ENCODE measurements around the gene MBD5. TPM values are rescaled to one million over a fixed set of nuclear protein-coding genes. Genes with fewer than 3 reads are reported as not detected.

MBD5 gene
- polyA plus RNA-seq, 1 donor (not counting 4 experiments of a cell fraction or from before 2014, with no cell fraction given): 20.1 TPM

GRCh38 chr2:148479398-148479797 is 458.5 kb downstream of the MBD5 start:
- DNase-seq (ENCODE audit: low read depth, low spot score) (no peak), FAIRE-seq (no peak)
- Histone ChIP-seq H2AFZ (ENCODE audit: control insufficient read depth, low read length) (no peak overlapping the region), H3K36me3 (ENCODE audit: control insufficient read depth in 2 of 2, extremely low read depth in 1 of 2, insufficient read depth in 2 of 2, low read length in 2 of 2) (no peaks in the 10 kb centered on the region), H3K4me3 (ENCODE audit: control insufficient read depth in 2 of 3, extremely low read depth in 1 of 3, insufficient read depth in 2 of 3, low read depth in 1 of 3, low read length in 3 of 3) (no peak overlapping the region), H3K9me1 (ENCODE audit: control insufficient read depth, extremely low read depth, insufficient read depth, low read length) (no peaks in the 10 kb centered on the region), H4K20me1 (ENCODE audit: control insufficient read depth, extremely low read depth, insufficient read depth, low read length) (no peaks in the 10 kb centered on the region), H3K9me3 (ENCODE audit: control insufficient read depth, low read depth, low read length) (no peaks in the 10 kb centered on the region), H3K79me2 (ENCODE audit: control insufficient read depth, insufficient read depth, low read length) (no peaks in the 10 kb centered on the region), H3K4me2 (ENCODE audit: control insufficient read depth, extremely low read depth, insufficient read depth, low read depth, low read length) (no peak overlapping the region), H3K9ac (ENCODE audit: control insufficient read depth, extremely low read depth, insufficient read depth, low read length) (no peak overlapping the region), H3K27ac (ENCODE audit: control insufficient read depth, insufficient read depth, low read length) (no peak overlapping the region), H3K27me3 (ENCODE audit: control insufficient read depth, extremely low read depth, insufficient read depth, low read length) (peaks cover 3% of the 10 kb centered on the region), H3K4me1 (ENCODE audit: control insufficient read depth, extremely low read depth, insufficient read depth, low read length) (no peaks in the 10 kb centered on the region)
- TF ChIP-seq EZH2 (IDR thresholded peaks at IDR 0.05; ENCODE audit: low read length): no peak
- TF ChIP-seq CTCF (optimal IDR thresholded peaks at IDR 0.05 in 1 of 3, IDR thresholded peaks at IDR 0.05 in 1 of 3, conservative IDR thresholded peaks at IDR 0.05 in 1 of 3; ENCODE audit: extremely low read depth in 1 of 3, insufficient read depth in 2 of 3, low read length in 3 of 3): no peak
- dilution Hi-C loops (cut with MboI; ENCODE audit: extremely low pct_ligation_motif_present, low sequenced_read_pairs): no loop called here

GRCh38 chr2:148483665-148484064 is 462.8 kb downstream of the MBD5 start:
- no peak for FAIRE-seq
- dilution Hi-C loops (cut with MboI; ENCODE audit: extremely low pct_ligation_motif_present, low sequenced_read_pairs): no loop called here
- Histone ChIP-seq H3K36me3 (ENCODE audit: control insufficient read depth in 2 of 2, extremely low read depth in 1 of 2, insufficient read depth in 2 of 2, low read length in 2 of 2) (no peaks in the 10 kb centered on the region), H3K9me3 (ENCODE audit: control insufficient read depth, low read depth, low read length) (no peaks in the 10 kb centered on the region), H3K4me3 (ENCODE audit: control insufficient read depth in 2 of 3, extremely low read depth in 1 of 3, insufficient read depth in 2 of 3, low read depth in 1 of 3, low read length in 3 of 3) (no peak overlapping the region), H3K4me1 (ENCODE audit: control insufficient read depth, extremely low read depth, insufficient read depth, low read length) (no peaks in the 10 kb centered on the region), H3K27me3 (ENCODE audit: control insufficient read depth, extremely low read depth, insufficient read depth, low read length) (peaks cover 3% of the 10 kb centered on the region), H4K20me1 (ENCODE audit: control insufficient read depth, extremely low read depth, insufficient read depth, low read length) (no peaks in the 10 kb centered on the region), H3K27ac (ENCODE audit: control insufficient read depth, insufficient read depth, low read length) (no peak overlapping the region), H3K9ac (ENCODE audit: control insufficient read depth, extremely low read depth, insufficient read depth, low read length) (no peak overlapping the region), H2AFZ (ENCODE audit: control insufficient read depth, low read length) (no peak overlapping the region), H3K79me2 (ENCODE audit: control insufficient read depth, insufficient read depth, low read length) (no peaks in the 10 kb centered on the region), H3K4me2 (ENCODE audit: control insufficient read depth, extremely low read depth, insufficient read depth, low read depth, low read length) (no peak overlapping the region), H3K9me1 (ENCODE audit: control insufficient read depth, extremely low read depth, insufficient read depth, low read length) (no peaks in the 10 kb centered on the region)
- TF ChIP-seq EZH2 (IDR thresholded peaks at IDR 0.05; ENCODE audit: low read length) (no peak), CTCF (optimal IDR thresholded peaks at IDR 0.05 in 1 of 3, IDR thresholded peaks at IDR 0.05 in 1 of 3, conservative IDR thresholded peaks at IDR 0.05 in 1 of 3; ENCODE audit: extremely low read depth in 1 of 3, insufficient read depth in 2 of 3, low read length in 3 of 3) (no peak)
- DNase-seq (ENCODE audit: low read depth, low spot score): no peak
